Choroid plexus epithelial cell (primary cell): ENCODE results near the gene SEMA3F.

Experiments
- DNase-seq: peaks from one replicate; pipeline ENCODE4 v3.0.0-alpha.2; 2010; ENCODE audit warnings: low read depth
- H3K4me3 ChIP-seq: 2 replicates; pipeline ENCODE4 v1.5.1; 2011; ENCODE audit warnings: low read depth, mild to moderate bottlenecking, control low read depth, low read length, moderate library complexity
- TF ChIP-seq, protein P1 (sequence below): conservative IDR thresholded peaks from 2 replicates; pipeline ENCODE4 v1.5.1; 2011; ENCODE audit warnings: low read depth, mild to moderate bottlenecking, control low read depth, inconsistent platforms, low read length, moderate library complexity

Gene SEMA3F

DNA sequence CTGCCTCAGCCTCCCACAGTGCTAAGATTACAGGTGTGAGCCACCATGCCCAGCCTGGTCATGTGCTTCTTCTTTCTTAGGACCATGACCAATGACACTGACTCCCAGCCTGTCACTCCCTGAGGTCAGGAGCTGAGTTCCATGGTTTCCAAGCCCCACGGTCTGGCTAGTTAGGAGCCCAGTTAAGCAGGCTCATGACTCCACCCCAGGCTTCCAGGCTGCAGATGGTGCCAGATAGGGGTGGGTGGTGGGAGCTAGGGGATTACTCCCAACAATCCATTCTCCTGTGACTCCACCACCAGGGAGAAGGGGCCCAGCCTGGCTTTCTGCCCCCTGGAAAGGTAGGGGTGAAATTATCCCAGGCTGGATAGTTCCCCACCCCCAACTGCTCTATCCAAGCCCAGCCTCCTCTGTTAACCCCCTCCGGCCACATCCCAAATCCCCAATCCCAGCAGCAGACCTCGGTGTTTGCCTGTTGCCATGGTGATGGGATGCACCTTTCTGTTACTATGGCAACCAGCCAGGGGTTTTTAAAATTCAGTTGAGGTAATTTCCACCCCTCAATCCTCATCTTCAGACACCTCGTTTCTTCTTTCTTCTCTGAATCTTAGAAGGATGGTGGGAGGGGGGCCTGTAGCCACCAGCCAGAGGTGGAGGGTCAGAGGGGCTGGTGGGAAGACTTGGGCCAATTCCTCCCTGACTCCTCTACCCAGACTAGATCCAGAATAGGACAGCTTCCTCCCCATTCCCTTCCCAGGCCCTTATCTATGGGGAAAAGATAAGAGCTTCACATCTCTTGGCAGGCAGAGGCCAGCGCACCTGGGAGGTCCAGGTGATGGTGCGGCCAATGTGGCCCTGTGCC lies 22.5 kb upstream of the SEMA3F start:
- no peak for DNase-seq
- no peak overlapping the region for H3K4me3 ChIP-seq
- TF ChIP-seq, protein P1, sequence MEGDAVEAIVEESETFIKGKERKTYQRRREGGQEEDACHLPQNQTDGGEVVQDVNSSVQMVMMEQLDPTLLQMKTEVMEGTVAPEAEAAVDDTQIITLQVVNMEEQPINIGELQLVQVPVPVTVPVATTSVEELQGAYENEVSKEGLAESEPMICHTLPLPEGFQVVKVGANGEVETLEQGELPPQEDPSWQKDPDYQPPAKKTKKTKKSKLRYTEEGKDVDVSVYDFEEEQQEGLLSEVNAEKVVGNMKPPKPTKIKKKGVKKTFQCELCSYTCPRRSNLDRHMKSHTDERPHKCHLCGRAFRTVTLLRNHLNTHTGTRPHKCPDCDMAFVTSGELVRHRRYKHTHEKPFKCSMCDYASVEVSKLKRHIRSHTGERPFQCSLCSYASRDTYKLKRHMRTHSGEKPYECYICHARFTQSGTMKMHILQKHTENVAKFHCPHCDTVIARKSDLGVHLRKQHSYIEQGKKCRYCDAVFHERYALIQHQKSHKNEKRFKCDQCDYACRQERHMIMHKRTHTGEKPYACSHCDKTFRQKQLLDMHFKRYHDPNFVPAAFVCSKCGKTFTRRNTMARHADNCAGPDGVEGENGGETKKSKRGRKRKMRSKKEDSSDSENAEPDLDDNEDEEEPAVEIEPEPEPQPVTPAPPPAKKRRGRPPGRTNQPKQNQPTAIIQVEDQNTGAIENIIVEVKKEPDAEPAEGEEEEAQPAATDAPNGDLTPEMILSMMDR: no peak

DNA sequence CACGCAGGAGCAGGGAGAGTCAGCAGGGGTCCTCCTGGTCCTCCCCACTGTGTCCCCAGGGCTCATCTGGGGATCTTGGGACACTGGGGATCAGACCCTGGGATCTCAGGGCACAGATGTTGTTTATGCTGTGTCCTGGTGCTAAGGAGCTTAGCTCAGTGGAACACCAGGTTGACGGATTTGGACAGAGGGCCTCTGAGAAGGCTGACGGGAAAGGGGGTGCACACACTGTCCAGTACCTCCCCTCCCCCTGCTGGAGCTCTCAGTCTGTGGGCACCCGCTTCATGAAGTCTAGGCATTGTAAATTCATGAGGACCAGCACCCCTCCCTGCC lies 21.9 kb upstream of the SEMA3F start:
- H3K4me3 ChIP-seq: no peak overlapping the region
- TF ChIP-seq, protein P1: no peak
- no peak for DNase-seq

- no peak for DNase-seq
- H3K4me3 ChIP-seq: no peak overlapping the region
- TF ChIP-seq, protein P1: no peak
Measured at GRCh38 chr3:50134367-50134766, 20.8 kb upstream of the SEMA3F start.

DNA sequence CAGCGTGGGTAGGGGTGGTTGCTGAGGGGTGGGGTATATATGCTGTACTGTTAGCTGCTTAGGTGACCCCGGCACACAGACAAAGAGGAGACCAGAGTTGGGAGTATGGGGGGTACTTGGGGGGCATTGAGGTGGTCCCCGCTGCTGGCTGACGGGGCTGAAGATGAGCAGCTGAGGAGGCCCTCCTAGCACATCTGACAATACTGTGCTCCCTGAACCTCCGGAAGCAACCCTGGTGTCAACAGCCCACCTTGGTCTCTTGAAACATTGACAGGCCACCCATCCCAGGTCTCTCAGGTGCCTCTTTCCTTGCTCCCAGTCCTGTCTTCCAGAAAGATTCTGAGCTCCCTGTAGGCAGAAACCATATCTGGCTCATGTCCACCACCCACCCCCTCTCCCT lies 19.2 kb upstream of the SEMA3F start:
- H3K4me3 ChIP-seq: no peak overlapping the region
- TF ChIP-seq, protein P1: no peak
- no peak for DNase-seq

GRCh38 chr3:50136714-50137405 lies 18.3 kb upstream of the SEMA3F start:
- DNase-seq: no peak
- no peak overlapping the region for H3K4me3 ChIP-seq
- TF ChIP-seq, protein P1: no peak

GRCh38 chr3:50137531-50137930 lies 17.6 kb upstream of the SEMA3F start:
- DNase-seq: no peak
- no peak overlapping the region for H3K4me3 ChIP-seq
- TF ChIP-seq, protein P1: no peak
